ENCODE measurements around the gene HAUS2. TPM values are rescaled to one million over a fixed set of nuclear protein-coding genes. Genes with fewer than 3 reads are reported as not detected.

The HAUS2 gene
- total RNA-seq, 1 donor from 2014 or later: 24.4 TPM

DNA sequence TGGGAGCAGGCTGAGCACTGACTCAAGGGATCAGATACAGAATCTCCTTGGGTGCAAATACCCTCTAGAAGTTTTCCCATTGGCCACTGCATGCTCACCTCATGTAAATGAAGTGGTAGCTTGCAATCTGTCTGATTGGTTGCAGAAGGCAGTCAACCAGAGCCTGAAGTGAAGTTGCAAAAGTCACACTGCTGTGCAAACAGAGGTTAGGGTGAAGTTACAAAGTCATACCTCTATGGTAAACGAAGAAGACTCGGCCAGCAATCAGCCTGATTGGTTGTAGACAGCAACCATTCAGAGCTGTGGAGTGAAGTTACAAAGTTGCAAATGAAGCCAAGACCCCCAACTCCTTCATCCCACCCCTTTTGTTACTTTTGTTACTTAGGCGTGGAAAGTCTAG, 53.9 kb downstream of the HAUS2 start:
- FAIRE-seq (no peak), DNase-seq (ENCODE audit: low read depth) (no peak)
- TF ChIP-seq, protein P1, sequence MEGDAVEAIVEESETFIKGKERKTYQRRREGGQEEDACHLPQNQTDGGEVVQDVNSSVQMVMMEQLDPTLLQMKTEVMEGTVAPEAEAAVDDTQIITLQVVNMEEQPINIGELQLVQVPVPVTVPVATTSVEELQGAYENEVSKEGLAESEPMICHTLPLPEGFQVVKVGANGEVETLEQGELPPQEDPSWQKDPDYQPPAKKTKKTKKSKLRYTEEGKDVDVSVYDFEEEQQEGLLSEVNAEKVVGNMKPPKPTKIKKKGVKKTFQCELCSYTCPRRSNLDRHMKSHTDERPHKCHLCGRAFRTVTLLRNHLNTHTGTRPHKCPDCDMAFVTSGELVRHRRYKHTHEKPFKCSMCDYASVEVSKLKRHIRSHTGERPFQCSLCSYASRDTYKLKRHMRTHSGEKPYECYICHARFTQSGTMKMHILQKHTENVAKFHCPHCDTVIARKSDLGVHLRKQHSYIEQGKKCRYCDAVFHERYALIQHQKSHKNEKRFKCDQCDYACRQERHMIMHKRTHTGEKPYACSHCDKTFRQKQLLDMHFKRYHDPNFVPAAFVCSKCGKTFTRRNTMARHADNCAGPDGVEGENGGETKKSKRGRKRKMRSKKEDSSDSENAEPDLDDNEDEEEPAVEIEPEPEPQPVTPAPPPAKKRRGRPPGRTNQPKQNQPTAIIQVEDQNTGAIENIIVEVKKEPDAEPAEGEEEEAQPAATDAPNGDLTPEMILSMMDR (IDR thresholded peaks at IDR 0.05; ENCODE audit: insufficient read depth, low read depth, low read length): no peak
- TF ChIP-seq EZH2 (IDR thresholded peaks at IDR 0.05; ENCODE audit: insufficient read depth, low read length): no peak
- no peak overlapping the region for H3K4me2 ChIP-seq (ENCODE audit: low read length)
- H3K27me3 ChIP-seq (ENCODE audit: insufficient read depth, low read length): no peaks in the 10 kb centered on the region
- no peak overlapping the region for H3K4me3 Mint-ChIP-seq (ENCODE audit: unreplicated experiment)
- no peaks in the 10 kb centered on the region for H3K79me2 ChIP-seq (ENCODE audit: insufficient read depth, low read length)
- H3K36me3 Mint-ChIP-seq (ENCODE audit: low read depth, unreplicated experiment): peaks cover 18% of the 10 kb centered on the region
- H2AFZ ChIP-seq (ENCODE audit: low read depth, low read length): no peak overlapping the region
- peaks cover 3% of the 10 kb centered on the region for H3K9me3 Mint-ChIP-seq (ENCODE audit: unreplicated experiment)
- H3K36me3 ChIP-seq (ENCODE audit: insufficient read depth, low read length): no peaks in the 10 kb centered on the region
- H3K9ac ChIP-seq (ENCODE audit: low read length): no peak overlapping the region
- no peaks in the 10 kb centered on the region for H3K27me3 Mint-ChIP-seq (ENCODE audit: low read depth, unreplicated experiment)
- H4K20me1 ChIP-seq (ENCODE audit: insufficient read depth, low read length): no peaks in the 10 kb centered on the region
- no peak overlapping the region for H3K27ac Mint-ChIP-seq (ENCODE audit: unreplicated experiment)
- no peak overlapping the region for H3K4me3 ChIP-seq (ENCODE audit: insufficient read depth, low read depth, low read length)
- H3K4me1 Mint-ChIP-seq (ENCODE audit: low read depth, unreplicated experiment): peaks cover 7% of the 10 kb centered on the region
- H3K9me3 ChIP-seq (ENCODE audit: insufficient read depth, low read depth, low read length): no peaks in the 10 kb centered on the region
- H3K27ac ChIP-seq (ENCODE audit: low read depth, low read length): no peak overlapping the region
- H3K4me1 ChIP-seq (ENCODE audit: insufficient read depth, low read length): no peaks in the 10 kb centered on the region

DNA sequence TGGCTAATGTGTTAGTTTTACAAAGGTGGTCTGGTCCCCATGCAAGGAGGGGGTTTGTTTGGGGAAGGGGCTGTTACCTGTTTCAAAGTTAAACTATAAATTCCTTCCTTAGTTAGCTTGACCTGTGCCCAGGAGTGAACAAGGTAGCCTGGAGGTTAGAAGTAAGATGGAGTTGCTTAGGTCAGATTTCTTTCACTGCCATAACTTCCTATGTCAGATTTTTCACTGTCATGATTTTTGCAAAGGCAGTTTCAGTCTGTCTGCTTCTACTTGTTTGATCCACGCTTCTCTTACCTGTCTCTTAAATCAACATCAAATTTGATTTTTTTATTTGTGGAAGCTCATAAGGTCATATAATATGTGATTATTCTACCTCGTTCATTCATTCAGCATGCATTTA, 55.3 kb downstream of the HAUS2 start:
- H3K4me2 ChIP-seq (ENCODE audit: low read length): no peak overlapping the region
- no peak overlapping the region for H3K27ac ChIP-seq (ENCODE audit: low read depth, low read length)
- H4K20me1 ChIP-seq (ENCODE audit: insufficient read depth, low read length): no peaks in the 10 kb centered on the region
- H3K27me3 Mint-ChIP-seq (ENCODE audit: low read depth, unreplicated experiment): no peaks in the 10 kb centered on the region
- H3K79me2 ChIP-seq (ENCODE audit: insufficient read depth, low read length): no peaks in the 10 kb centered on the region
- peaks cover 3% of the 10 kb centered on the region for H3K9me3 Mint-ChIP-seq (ENCODE audit: unreplicated experiment)
- DNase-seq (ENCODE audit: low read depth) (no peak), FAIRE-seq (no peak)
- H2AFZ ChIP-seq (ENCODE audit: low read depth, low read length): no peak overlapping the region
- H3K4me3 Mint-ChIP-seq (ENCODE audit: unreplicated experiment): no peak overlapping the region
- peaks cover 18% of the 10 kb centered on the region for H3K36me3 Mint-ChIP-seq (ENCODE audit: low read depth, unreplicated experiment)
- H3K36me3 ChIP-seq (ENCODE audit: insufficient read depth, low read length): no peaks in the 10 kb centered on the region
- peaks cover 6% of the 10 kb centered on the region for H3K4me1 ChIP-seq (ENCODE audit: insufficient read depth, low read length)
- no peaks in the 10 kb centered on the region for H3K9me3 ChIP-seq (ENCODE audit: insufficient read depth, low read depth, low read length)
- peaks cover 13% of the 10 kb centered on the region for H3K4me1 Mint-ChIP-seq (ENCODE audit: low read depth, unreplicated experiment)
- TF ChIP-seq, protein P1 (IDR thresholded peaks at IDR 0.05; ENCODE audit: insufficient read depth, low read depth, low read length): no peak
- TF ChIP-seq EZH2 (IDR thresholded peaks at IDR 0.05; ENCODE audit: insufficient read depth, low read length): no peak
- no peak overlapping the region for H3K4me3 ChIP-seq (ENCODE audit: insufficient read depth, low read depth, low read length)
- no peak overlapping the region for H3K9ac ChIP-seq (ENCODE audit: low read length)
- no peak overlapping the region for H3K27ac Mint-ChIP-seq (ENCODE audit: unreplicated experiment)
- H3K27me3 ChIP-seq (ENCODE audit: insufficient read depth, low read length): no peaks in the 10 kb centered on the region

DNA sequence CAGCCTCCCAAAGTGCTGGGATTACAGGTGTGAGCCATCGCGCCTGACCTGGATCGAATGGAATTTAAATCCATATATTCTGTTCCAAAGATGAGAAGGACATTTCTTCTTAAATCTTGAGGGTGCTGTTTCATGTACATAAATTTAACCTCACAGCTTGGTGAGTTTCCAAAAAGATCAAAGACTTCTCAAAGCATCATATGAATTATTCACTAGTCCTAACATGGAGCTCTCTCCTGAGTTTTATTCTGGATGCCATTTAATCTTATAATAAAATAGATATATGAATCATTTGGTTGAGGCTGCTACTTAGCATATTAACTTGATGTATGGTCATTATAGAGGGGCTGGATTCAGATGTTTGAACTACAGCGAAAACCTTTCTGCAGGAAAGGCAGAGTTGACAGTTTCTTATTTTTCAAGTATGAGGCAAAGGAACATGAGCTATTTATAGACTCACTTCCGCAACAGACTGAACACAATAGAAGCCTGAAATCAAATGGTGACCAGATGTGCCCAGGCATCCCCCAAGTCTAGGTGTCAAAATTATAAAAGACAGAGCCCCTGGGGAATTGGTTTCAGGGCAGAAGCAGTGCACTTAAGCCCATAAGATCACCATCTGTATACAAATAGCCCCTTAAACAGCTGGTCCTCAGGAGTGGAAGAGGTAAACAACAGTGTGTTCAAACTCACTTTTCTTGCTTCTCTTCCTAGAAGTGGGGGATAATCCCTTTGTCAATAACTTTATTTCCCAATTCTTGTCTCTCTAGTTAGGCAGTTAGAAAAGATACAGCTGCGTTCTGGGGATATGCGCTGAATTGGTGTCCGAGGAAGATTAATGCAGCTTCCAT, 56.5 kb downstream of the HAUS2 start:
- peak overlapping the region; percentile 46 for H3K4me2 ChIP-seq (ENCODE audit: low read length)

More for the DNA sequence above, 56.5 kb downstream of the HAUS2 start:
- H3K79me2 ChIP-seq (ENCODE audit: insufficient read depth, low read length): no peaks in the 10 kb centered on the region
- DNase-seq (ENCODE audit: low read depth) (peak; percentile 24), FAIRE-seq (no peak)
- no peaks in the 10 kb centered on the region for H3K27me3 Mint-ChIP-seq (ENCODE audit: low read depth, unreplicated experiment)
- H3K9me3 ChIP-seq (ENCODE audit: insufficient read depth, low read depth, low read length): no peaks in the 10 kb centered on the region
- peaks cover 13% of the 10 kb centered on the region for H3K4me1 Mint-ChIP-seq (ENCODE audit: low read depth, unreplicated experiment)
- H3K9ac ChIP-seq (ENCODE audit: low read length): no peak overlapping the region
- no peak overlapping the region for H3K4me3 Mint-ChIP-seq (ENCODE audit: unreplicated experiment)
- no peaks in the 10 kb centered on the region for H3K27me3 ChIP-seq (ENCODE audit: insufficient read depth, low read length)
- TF ChIP-seq, protein P1 (IDR thresholded peaks at IDR 0.05; ENCODE audit: insufficient read depth, low read depth, low read length): no peak
- no peak for TF ChIP-seq EZH2 (IDR thresholded peaks at IDR 0.05; ENCODE audit: insufficient read depth, low read length)
- no peaks in the 10 kb centered on the region for H3K36me3 ChIP-seq (ENCODE audit: insufficient read depth, low read length)
- peaks cover 15% of the 10 kb centered on the region for H3K36me3 Mint-ChIP-seq (ENCODE audit: low read depth, unreplicated experiment)
- H3K27ac Mint-ChIP-seq (ENCODE audit: unreplicated experiment): no peak overlapping the region
- peaks cover 3% of the 10 kb centered on the region for H3K9me3 Mint-ChIP-seq (ENCODE audit: unreplicated experiment)
- H2AFZ ChIP-seq (ENCODE audit: low read depth, low read length): no peak overlapping the region
- H4K20me1 ChIP-seq (ENCODE audit: insufficient read depth, low read length): no peaks in the 10 kb centered on the region
- H3K4me3 ChIP-seq (ENCODE audit: insufficient read depth, low read depth, low read length): no peak overlapping the region
- peaks cover 6% of the 10 kb centered on the region for H3K4me1 ChIP-seq (ENCODE audit: insufficient read depth, low read length)
- no peak overlapping the region for H3K27ac ChIP-seq (ENCODE audit: low read depth, low read length)
